ENCODE results near the gene MID2. TPM values are rescaled to one million over a fixed set of nuclear protein-coding genes. Genes with fewer than 3 reads are reported as not detected.
"Not testable (repeated sequence)": the region's sequence is repeated elsewhere in the genome, so short reads cannot be mapped to it uniquely, and the experiment has no call there.

Gene MID2
- polyA plus RNA-seq, 5 donors: 13.5 to 21.8 (median 20.2) TPM

DNA sequence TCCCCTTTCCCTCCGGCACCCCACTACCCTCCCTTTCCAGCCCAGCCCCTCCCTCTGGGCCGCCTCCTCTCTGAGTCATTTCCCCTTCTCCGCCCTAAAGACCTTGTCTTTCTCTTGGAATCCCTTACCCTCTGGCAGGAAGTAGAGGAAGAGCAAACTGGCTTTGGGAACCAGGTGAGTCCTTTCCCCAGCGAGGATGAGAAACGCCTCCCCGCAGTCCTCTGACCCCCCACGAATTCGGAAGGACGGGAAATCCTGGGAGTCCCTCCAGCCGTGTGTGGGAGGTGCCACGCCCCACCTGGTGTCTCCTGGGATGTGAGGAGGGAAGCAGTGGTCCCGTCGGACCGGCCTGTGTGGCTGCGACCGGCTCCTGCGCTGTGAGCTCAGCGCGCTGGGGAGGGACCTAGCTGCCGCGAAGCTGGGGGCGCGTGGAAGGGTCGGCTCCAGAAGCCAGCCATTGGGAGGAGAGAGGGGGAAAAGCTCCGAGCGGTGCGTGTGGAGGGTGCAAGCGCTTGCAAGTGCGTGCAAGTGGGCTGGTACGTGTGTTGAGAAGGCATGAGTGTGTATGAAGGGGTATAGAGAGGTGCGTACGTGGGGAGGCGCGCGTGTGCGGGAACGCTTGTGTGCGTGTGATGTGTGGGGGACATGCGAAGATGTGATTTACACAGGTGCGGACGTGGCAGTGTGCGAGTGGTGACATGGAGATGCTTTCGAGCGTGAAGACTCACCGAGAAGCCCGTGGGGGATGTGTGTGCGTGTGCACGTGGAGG is 110.2 kb downstream of the MID2 start:
- DNase-seq: no peak

DNA sequence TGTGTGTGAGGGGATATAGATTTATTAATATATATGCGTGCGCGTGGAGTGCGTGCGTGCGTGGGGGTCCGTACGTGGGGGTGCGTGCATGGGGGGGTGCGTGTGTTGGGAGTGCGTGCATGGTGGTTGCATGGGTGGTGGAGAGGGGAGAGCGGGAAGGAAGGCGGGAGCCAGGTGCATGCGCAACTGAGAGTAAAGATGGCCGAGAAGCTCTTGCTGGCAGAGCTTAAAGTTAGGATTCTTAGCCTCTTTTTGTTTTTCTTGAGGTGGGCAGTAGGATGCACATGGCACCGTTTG is 110.7 kb downstream of the MID2 start:
- no peak for DNase-seq

- DNase-seq: no peak
Measured at GRCh38 chrX:107940095-107940494, 114.4 kb downstream of the MID2 start.

GRCh38 chrX:107955337-107955736 is 129.7 kb downstream of the MID2 start:
- not testable (repeated sequence) for DNase-seq

DNA sequence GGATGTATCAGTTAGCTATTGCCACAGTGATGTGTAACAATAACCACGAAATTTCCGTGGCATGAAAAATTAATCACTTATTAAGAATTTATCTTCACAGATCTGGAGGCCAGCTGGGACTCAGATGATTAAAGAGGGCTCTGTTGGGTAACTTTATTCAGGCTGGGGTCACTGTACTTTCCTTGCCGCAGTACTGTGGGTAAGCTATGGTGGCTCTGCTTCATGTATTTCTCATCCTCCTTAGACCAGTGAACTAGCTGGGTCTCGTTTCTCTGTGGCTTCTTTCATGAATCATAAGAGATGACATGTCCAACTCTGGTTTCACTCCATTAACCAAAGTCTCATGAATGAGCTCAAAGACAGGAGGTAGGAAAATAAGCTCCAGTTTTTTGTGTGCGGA is 143.0 kb downstream of the MID2 start:
- no peak for DNase-seq

GRCh38 chrX:107970073-107970472 is 144.4 kb downstream of the MID2 start:
- no peak for DNase-seq

- no peak for DNase-seq
Measured at GRCh38 chrX:107971636-107972035, 146.0 kb downstream of the MID2 start.

Other genes with a start within 250 kb of the MID2 start
- gene PRPS1, start 197.4 kb upstream of the MID2 start, polyA plus RNA-seq (ENCODE audit: insufficient read depth in 1 of 5, insufficient read length in 5 of 5, low replicate concordance in 1 of 5): 10 to 100 TPM; 41.4 to 45.2 (median 44.0) TPM
- gene TSC22D3, start 50.1 kb upstream of the MID2 start, polyA plus RNA-seq (ENCODE audit: insufficient read depth in 1 of 5, insufficient read length in 5 of 5, low replicate concordance in 1 of 5): 100 to 1,000 TPM; 120 to 130 (median 130) TPM
- gene NCBP2L, start 48.1 kb upstream of the MID2 start, polyA plus RNA-seq (ENCODE audit: insufficient read depth in 1 of 5, insufficient read length in 5 of 5, low replicate concordance in 1 of 5): under 1 TPM; 0.09 to 0.51 (median 0.14) TPM
- not detected for gene TEX13B, start 156.5 kb downstream of the MID2 start, polyA plus RNA-seq (ENCODE audit: insufficient read depth in 1 of 5, insufficient read length in 5 of 5, low replicate concordance in 1 of 5)
- under 1 TPM; 0.24 to 0.59 (median 0.36) TPM for gene VSIG1, start 219.2 kb downstream of the MID2 start, polyA plus RNA-seq (ENCODE audit: insufficient read depth in 1 of 5, insufficient read length in 5 of 5, low replicate concordance in 1 of 5)

Data from right lung (tissue), 5 donors.